Measurements from ENCODE around the gene HYLS1. TPM values are rescaled to one million over a fixed set of nuclear protein-coding genes. Genes with fewer than 3 reads are reported as not detected.
"Not testable (repeated sequence)": the region's sequence is repeated elsewhere in the genome, so short reads cannot be mapped to it uniquely, and the experiment has no call there.

The HYLS1 gene, protein sequence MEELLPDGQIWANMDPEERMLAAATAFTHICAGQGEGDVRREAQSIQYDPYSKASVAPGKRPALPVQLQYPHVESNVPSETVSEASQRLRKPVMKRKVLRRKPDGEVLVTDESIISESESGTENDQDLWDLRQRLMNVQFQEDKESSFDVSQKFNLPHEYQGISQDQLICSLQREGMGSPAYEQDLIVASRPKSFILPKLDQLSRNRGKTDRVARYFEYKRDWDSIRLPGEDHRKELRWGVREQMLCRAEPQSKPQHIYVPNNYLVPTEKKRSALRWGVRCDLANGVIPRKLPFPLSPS
- 1 to 10 TPM; 4.9 to 7.9 (median 6.4) TPM for polyA plus RNA-seq (ENCODE audit: insufficient read length in 10 of 10)
- long read RNA-seq, donor 1, partial matches to known transcripts = 6 of 6 reads
- long read RNA-seq, donor 1, other reads (novel, unspliced or antisense) = 0 of 6 reads
- long read RNA-seq, donor 2, partial matches to known transcripts = 0 of 2 reads
- long read RNA-seq, donor 2, other reads (novel, unspliced or antisense) = 0 of 2 reads
- long read RNA-seq, donor 3 = 0 reads
- long read RNA-seq, donor 4, partial matches to known transcripts = 0 of 1 reads
- long read RNA-seq, donor 4, other reads (novel, unspliced or antisense) = 0 of 1 reads
- long read RNA-seq, donor 5 = 0 reads
- long read RNA-seq, donor 6, partial matches to known transcripts = 9 of 12 reads
- long read RNA-seq, donor 6, other reads (novel, unspliced or antisense) = 0 of 12 reads
- long read RNA-seq, donor 7, partial matches to known transcripts = 0 of 2 reads
- long read RNA-seq, donor 7, other reads (novel, unspliced or antisense) = 0 of 2 reads
- long read RNA-seq, donor 8, partial matches to known transcripts = 0 of 3 reads
- long read RNA-seq, donor 8, other reads (novel, unspliced or antisense) = 0 of 3 reads
- long read RNA-seq, donor 9 = 0 reads

DNA sequence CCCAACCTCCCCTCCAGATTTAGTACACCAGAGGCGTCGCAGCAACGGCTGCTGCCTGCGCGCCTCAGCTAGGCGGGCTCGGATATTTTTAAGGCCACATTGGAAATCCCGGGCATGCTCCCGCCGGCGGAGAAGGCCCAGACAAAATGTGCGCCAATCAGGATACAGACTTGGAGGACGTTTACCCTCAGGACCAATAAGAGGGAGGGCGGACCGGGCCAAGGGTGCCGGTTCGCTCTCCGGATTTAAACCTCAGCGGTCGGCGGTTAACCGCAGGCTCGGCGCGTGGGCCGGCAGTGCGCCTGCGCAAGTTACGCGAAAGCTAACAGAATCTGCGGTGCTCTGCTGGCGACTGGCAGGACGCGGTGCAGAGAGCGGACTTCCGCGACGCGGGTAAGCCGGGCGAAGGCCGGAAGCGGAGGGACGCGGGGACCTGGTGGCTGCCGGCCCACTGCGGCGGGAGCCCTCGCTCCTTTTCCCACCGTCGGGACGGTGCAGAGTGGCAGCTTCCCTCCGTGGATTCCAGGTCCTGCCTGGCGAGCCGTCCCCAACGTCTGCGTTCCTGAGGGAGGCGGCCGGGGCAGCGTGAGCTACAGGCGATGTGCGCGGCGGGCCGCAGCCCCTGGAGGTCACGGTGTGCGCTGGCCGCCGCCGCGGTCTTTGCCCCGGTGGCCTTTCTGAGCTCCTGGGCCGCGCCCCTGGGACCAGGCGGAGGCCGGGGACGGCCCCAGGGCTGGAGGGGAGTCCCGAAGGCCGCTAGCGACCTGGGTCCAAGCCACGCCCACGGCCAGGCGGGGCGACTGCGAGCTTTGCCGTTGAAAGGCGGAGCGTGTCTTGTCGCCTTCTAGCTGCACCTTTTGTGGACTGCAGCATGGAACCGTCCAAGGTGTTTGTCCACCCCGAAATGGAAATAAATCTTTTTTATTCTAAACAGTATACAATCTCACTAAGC, at the start of gene HYLS1:
Gene HYLS1 (plus strand): TSS at position 296 of the 952 bp plus-strand sequence. CDS start 11,701 bp downstream, outside the sequence.
- DNase-seq = peak; percentile 94 to 97 (median 96)

DNA sequence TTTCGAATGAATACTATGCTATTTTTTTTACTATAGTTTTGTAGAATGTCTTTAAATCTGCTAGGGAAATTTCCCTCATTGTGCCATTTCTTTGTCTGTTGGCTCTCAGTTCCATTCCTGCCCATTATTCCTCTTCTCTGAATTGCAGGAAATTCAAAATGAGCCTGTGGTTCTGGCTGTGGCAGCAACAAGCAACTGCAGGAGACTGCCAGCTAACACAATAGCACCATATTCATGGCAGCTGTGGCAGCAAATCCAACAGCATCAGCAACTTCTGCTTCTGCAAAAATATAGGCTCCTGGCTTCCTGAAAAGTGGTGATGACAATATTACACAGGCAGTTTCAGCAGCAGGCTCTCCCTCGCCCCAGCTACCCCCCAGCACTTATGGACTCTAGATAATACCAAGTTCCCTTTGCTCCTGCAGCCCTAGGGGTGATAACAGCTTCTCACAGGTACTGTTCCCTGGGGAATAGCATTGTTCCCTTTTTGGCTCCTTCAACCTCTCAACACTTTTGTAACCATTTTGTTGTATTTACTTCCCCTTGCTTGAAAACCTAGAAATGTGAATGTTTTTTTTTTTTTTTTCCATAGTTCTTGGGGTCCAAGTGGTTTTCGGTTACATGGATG, 45.0 kb upstream of the HYLS1 start:
- DNase-seq = peak in 1 of 3 donors; percentile 2

DNA sequence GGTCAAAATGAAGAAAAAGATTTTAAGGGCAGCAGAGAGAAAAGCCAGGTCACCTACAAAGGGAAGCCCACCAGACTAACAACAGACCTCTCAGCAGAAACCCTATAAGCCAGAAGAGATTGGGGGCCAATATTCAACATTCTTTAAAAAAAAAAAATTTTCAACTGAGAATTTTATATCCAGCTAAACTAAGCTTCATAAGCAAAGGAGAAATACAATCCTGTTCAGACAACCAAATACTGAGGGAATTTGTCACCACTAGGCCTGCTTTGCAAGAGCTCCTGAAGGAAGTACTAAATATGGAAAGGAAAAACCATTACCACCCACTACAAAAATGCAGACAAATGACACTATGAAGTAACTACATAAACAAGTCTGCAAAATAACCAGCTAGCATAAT, 41.3 kb upstream of the HYLS1 start:
- DNase-seq = no peak

DNA sequence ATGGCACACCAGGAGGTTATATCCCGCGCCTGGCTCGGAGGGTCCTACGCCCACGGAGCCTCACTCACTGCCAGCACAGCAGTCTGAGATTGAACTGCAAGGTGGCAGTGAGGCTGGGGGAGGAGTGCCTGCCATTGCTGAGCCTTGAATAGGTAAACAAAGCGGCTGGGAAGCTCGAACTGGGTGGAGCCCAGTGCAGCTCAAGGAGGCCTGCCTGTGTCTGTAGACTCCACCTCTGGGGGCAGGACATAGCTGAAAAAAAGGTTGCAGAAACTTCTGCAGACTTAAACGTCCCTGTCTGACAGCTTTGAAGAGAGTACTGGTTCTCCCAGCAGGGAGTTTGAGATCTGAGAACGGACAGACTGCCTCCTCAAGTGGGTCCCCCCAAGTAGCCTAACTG, 29.8 kb upstream of the HYLS1 start:
- DNase-seq = not testable (repeated sequence)

- not testable (repeated sequence) for DNase-seq
Observed at GRCh38 chr11:125862786-125863185, 24.7 kb upstream of the HYLS1 start.

GRCh38 chr11:125865354-125865753, 22.1 kb upstream of the HYLS1 start:
- not testable (repeated sequence) for DNase-seq

DNA sequence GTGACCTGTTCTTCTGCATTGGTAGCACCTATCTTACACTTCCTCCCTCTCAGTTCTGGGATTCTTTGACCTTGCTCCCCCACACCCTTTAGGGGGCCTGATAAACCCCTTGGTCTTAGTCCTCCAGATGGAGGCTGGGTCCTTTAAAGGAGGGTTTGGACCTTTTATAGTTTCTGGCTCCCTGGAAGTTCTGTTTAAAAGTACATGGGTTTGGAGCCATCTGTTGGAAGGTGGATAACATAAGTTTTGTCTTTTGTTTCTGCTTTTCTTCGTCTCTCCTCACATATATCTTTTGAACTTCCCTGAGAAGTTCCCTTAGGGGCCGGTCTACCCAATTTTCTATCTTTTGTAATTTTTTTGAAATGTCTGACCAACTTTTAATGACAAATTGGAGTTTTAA, 17.9 kb upstream of the HYLS1 start:
- no peak for DNase-seq

- peak in 1 of 3 donors; percentile 8 for DNase-seq
Observed at GRCh38 chr11:125871391-125872137, 15.9 kb upstream of the HYLS1 start.

GRCh38 chr11:125872138-125872491, 15.4 kb upstream of the HYLS1 start:
- no peak for DNase-seq

DNA sequence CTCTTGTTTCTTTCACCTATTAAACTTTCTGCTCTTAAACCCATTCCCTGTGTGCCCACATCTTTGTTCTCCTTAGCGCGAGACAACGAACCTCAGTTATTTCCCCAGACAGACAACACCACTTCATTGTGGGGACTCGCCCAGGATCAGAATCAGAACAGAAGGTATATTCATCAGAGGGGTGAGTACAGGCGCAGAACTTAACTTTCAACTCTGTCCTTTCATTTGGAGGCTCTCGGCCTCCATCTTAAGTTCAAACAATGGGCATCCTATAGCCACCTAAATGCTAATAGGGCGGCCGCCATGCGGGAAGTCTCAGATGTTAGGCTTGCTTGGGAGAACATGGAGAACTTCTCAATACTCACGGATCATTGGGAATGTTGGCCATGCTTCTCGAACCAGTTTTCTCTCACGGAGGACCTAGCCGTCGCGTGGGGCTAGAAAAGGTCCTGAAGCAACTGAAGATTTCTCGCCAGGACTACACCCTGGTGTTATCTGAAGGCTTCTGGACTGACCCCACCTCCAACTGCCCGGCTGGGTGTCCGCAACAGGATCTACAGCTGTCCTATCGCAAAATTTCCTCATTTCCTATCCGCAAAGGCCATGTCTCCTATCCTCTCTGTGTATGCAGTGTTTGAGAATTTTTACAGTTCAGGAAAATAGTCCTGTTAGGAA, 13.4 kb upstream of the HYLS1 start:
- no peak for DNase-seq

DNA sequence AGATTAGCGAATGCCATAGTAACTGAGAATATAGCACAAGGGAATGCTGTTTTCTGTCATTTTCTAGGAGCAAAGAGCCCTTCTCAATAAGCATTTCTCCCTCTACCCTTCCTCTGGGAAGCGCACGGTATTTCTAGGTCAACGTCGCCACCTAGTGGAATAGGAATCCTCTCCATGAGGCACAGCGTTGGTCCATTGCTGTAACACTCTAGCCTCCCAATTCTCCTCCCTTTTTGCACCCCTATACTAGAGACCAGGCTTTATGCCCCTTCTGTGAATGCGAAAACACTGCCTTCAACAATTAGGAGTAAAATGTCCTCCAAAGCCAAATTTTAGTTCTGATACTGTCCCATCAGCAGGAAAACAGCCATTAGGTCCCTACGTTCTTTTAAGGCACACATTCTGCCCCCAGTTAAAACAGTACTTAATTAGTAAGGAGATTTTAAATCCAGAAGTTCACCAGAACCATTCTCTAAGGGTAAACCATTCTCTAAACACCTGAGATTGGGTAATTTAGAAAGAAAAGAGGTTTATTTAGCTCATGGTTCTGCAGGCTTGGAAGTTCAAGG, 12.8 kb upstream of the HYLS1 start:
- peak; percentile 54 to 75 (median 72) for DNase-seq

DNA sequence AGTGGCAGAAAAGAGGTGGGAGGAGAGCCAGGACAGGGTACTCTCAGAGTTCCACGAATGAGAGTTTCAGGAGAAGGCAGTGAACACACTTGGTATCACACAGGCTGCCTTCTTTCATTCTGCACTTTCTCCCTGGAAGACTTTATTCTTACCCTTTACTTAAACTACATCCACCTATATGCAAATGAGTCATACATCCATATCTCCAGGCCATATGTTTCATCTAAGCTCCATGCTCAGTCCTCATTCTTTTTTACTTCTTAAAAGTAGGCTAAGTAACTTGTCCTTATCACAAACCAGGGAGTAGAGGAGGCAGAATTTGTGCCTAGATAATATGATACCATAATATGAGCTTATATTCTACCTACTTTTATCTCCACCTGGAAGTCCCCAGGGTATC, 6.2 kb upstream of the HYLS1 start:
- DNase-seq = no peak

DNA sequence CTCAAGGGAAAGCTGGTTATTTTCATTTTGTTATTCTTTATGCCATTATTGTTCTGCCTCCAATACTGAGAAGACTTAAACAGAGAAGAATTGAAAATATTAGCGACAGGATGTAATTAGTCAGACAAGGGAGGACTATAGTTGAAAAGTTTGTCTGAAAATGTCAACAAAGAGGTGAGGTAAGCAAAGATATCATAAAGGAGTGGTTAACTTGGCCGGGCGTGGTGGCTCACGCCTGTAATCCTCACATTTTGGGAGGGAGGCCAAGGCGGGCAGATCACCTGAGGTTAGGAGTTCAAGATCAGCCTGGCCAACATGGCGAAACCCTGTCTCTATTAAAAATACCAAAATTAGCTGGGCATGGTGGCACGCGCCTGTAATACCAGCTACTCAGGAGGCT, 4.1 kb upstream of the HYLS1 start:
- no peak for DNase-seq

DNA sequence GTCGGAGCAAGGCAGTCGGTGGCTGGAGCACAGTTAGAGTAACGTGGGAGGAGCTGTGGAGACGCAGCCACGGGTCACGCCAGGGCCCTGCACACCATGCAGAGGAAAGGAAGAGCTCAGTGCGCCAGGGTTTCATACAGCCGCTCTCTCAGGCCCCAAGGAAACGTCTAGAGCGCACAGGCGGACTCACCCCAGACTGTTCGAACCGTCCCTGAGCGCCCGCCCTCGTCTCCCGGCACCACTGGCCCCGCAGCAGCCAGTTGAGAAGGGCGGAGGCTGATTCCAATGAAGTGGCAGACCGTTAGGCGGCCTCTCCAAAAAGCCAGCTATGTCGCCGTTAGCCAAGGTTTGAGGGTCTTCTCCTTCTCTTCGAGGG, 483 bp upstream of the HYLS1 start:
- peak; percentile 11 to 87 (median 41) for DNase-seq

DNA sequence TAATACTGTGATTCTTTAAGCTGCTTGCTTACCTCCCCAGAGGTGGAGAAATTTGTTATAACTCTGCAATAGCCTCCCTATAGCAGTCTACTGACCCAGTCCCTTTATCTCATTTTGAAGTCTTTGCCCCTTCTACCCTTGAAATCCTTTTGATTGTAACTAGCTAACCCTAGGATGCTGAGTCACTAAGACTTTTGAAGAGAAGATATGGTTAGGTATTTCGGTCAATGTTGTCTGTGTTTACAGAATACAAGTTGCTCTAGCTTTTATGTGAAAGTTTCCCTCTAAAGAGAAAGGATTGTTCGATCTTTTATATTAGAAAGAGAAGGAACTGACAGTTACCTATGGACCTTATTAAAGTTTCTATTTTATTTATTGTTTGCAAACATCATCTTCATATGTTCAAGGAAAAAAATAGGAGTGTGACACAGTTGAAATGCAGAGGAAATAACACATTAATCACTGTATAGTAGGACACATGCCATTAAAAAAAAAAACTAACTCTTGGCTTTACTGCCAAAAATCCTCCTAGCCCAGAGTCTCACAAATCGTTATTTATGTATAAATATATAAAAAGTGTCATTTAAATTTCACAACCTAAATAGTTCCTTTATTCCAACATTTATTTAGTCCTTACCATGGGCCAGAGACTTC, 3.1 kb downstream of the HYLS1 start:
- no peak for DNase-seq

GRCh38 chr11:125892071-125892470, 4.6 kb downstream of the HYLS1 start:
- no peak for DNase-seq

GRCh38 chr11:125892994-125893393, 5.5 kb downstream of the HYLS1 start:
- no peak for DNase-seq

GRCh38 chr11:125901872-125902271, 14.4 kb downstream of the HYLS1 start:
- DNase-seq = no peak

Measured in muscle of back (tissue), 13 donors.